Midbrain (tissue), 1 donor: ENCODE measurements around the gene SNAP47.

Source experiments
- DNase-seq: peaks from one replicate; lab custom pipeline; 2025; lab: John Stamatoyannopoulos, UW

SNAP47 gene

GRCh38 chr1:227749916-227750710 is 14.9 kb downstream of the SNAP47 start:
- DNase-seq: no peak

DNA sequence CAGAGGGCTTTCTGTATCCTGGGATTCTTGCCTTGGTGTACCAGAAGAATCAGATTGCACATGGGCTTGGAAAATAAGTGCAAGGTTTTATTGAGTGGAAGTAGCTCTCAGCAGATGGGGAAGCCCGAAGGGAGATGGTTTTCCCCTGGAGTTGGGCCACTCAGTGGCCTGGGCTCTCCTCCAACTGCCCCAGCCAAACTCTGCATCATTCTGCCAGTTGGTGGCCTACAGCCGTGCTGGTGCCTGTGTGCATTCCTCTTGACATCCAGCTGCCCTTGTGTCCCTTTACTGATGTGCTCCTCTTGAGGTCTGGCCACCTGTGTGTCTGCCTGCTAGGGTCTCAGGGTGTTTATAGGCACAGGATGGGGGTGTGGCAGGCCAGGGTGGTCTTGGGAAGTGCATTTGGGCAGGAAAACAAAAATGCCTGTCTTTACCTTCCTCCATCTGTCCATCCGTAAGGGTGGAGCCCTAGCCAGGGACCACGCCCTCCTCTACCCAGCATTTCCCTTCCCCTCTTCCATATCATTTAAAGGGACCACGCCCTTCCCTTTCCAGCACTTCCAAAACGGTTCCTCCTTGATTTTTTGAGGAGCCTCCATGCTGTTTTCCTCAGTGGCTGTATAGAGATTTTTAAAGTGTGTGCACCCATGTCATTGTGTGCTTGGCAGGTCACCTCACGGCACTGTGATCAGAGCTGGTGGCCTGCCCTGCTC is 18.9 kb downstream of the SNAP47 start:
- DNase-seq: peak; percentile 67

- DNase-seq: no peak
Observed at GRCh38 chr1:227754958-227755357, 19.7 kb downstream of the SNAP47 start.

GRCh38 chr1:227756172-227756959 is 21.1 kb downstream of the SNAP47 start:
- no peak for DNase-seq

- DNase-seq: no peak
Observed at GRCh38 chr1:227757781-227758180, 22.5 kb downstream of the SNAP47 start.

GRCh38 chr1:227758366-227758765 is 23.1 kb downstream of the SNAP47 start:
- DNase-seq: no peak

- DNase-seq: no peak
Observed at GRCh38 chr1:227759341-227760300, 24.4 kb downstream of the SNAP47 start.

GRCh38 chr1:227760377-227760776 is 25.1 kb downstream of the SNAP47 start:
- DNase-seq: no peak

GRCh38 chr1:227761621-227762230 is 26.5 kb downstream of the SNAP47 start:
- no peak for DNase-seq

DNA sequence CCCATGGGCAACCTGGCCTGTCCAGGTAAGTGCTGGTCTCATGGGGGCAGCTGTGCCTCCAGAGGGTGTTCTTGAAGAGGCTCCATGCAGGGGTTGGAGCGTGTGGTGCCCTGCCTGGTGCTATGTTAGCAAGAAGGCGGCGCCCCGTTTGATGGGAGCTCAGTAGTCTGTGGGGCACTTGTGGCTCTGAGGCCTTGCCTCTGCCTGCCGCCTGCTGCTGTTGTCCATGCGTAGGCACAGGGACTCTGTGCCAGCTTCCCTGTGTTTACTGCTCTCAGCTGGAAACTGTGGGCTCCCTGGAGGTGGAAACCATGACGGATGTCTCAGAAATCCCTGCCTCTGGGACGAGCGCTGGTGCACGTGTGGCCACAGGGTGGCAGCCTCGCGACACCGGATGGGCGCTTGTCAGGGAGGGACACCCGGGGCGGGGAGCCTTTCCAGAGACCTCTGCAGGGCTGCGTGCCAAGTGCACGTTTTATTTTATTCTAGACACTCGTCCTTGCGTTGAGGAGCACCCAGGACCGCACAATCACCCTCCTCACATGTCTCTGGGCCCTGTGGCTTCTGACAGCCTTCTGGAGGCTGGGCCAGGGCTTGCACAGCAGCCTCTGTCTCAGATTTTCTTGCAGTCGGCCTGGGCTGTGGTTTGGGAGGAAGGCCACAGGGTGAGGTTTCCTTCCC is 27.1 kb downstream of the SNAP47 start:
- peak; percentile 62 for DNase-seq

- no peak for DNase-seq
Observed at GRCh38 chr1:227763246-227764018, 28.2 kb downstream of the SNAP47 start.

- DNase-seq: no peak
Observed at GRCh38 chr1:227764019-227764391, 28.8 kb downstream of the SNAP47 start.

GRCh38 chr1:227765261-227766014 is 30.2 kb downstream of the SNAP47 start:
- no peak for DNase-seq

DNA sequence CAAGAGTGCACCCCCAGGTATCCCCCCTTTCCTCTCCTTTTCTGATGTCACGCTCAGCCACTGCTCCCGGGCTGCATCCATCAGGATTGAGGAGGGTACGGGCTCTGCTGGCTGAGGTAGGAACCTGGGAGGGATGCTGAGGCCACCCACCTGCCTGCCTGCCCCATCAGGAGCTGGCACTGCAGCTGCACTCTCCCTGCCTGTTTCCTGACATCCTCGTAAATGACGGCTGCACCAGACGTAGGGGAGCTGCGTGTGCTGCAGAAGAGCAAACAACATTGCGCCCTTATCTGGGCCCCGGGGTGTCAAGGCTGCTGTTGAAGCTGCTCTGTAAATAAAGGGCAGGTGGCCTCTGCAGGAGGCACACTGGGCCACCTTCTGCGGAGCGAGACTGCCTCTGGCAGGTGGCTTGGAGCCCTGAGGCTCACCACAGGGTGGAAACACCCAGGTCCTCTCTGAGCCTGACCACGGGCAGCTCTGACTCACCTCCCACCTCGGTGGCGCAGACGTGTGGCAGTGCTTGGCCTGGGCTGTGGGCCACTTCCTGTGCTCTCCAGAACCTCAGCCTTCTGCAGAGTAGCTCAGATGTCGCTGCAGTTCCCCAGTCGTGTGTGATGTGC is 30.9 kb downstream of the SNAP47 start:
- no peak for DNase-seq

- DNase-seq: no peak
Observed at GRCh38 chr1:227766653-227767277, 31.5 kb downstream of the SNAP47 start.

- DNase-seq: no peak
Observed at GRCh38 chr1:227767401-227768124, 32.3 kb downstream of the SNAP47 start.

DNA sequence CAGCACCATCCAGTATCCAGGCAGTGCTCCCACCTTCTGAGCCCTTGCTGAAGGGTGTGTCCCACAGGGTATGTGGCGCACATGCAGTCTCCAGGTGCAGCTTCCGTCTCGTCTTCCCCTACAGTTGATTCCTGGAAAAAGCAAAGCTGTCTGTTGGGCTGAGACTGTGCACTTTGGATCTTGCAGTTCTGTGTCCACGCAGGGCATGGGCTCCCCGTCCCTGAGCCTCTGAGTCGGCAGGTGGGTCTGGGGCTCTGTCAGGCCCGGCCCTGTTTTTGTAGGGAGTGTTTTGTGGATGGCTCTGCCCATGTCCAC is 32.8 kb downstream of the SNAP47 start:
- DNase-seq: no peak

GRCh38 chr1:227768640-227769039 is 33.4 kb downstream of the SNAP47 start:
- no peak for DNase-seq
